NCI-H2081 (cell line): ENCODE measurements around the gene PRKAR2B.
"Not testable (repeated sequence)": the region's sequence is repeated elsewhere in the genome, so short reads cannot be mapped to it uniquely, and the experiment has no call there.

Source experiments
- DNase-seq, 2 experiments: peaks; one replicate each; lab custom pipeline; 2025; lab: John Stamatoyannopoulos, UW

PRKAR2B gene

GRCh38 chr7:107048783-107049418 is 4.4 kb downstream of the PRKAR2B start:
- DNase-seq, result no peak

- no peak for DNase-seq
These were observed 5.0 kb downstream of the PRKAR2B start for GRCh38 chr7:107049480-107049879.

GRCh38 chr7:107049971-107050532 is 5.5 kb downstream of the PRKAR2B start:
- DNase-seq, result no peak

DNA sequence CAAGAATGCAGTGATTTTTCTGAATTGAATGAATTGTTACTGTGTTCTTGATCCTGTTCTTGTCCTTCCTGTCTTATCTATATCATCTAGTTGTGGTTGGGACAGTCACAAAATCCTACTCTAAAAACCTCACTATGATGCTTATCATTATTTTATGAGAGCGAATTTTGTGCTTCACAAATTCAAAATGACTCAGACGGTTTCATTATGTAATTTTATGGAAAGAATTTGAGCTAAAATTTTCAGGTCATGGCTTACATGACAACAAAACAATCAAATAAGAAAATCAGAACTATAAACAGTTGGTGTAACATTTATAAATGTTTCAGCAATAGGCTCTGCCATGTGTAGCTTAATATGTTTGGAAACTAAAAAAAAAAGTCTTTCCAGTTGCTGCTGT is 6.9 kb downstream of the PRKAR2B start:
- DNase-seq, result no peak

- DNase-seq, result not testable (repeated sequence)
These were observed 10.5 kb downstream of the PRKAR2B start for GRCh38 chr7:107054965-107055364.

DNA sequence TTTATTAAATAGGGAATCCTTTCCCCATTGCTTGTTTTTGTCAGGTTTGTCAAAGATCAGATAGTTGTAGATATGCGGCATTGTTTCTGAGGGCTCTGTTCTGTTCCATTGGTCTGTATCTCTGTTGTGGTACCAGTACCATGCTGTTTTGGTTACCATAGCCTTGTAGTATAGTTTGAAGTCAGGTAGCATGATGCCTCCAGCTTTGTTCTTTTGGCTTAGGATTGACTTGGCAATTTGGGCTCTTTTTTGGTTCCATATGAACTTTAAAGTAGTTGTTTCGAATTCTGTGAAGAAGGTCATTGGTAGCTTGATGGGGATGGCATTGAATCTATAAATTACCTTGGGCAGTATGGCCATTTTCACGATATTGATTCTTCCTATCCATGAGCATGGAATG is 11.6 kb downstream of the PRKAR2B start:
- not testable (repeated sequence) for DNase-seq

GRCh38 chr7:107056728-107057473 is 12.4 kb downstream of the PRKAR2B start:
- no peak for DNase-seq

- no peak for DNase-seq
These were observed 12.9 kb downstream of the PRKAR2B start for GRCh38 chr7:107057474-107057833.

- DNase-seq, result no peak
These were observed 15.0 kb downstream of the PRKAR2B start for GRCh38 chr7:107059468-107059867.

GRCh38 chr7:107063245-107064120 is 19.0 kb downstream of the PRKAR2B start:
- DNase-seq, result no peak

DNA sequence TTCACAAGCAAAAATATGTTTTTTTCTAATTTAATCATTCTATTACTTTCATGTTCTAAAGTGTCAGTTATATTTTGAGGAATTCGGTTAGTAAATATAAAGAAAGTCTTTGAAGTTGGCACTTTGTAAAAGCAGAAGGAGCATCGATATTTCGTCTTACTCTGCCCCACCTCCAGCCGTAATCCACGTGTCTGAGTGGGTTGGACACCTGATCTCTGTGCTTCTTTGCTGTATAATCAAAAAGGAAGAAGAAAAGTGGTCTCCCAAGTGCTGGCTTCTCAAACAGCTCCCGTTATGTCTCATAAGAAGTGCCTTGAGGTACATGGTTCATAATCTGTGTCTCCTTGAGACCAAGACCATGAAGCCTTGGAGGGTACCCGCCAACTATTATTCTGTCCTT is 19.8 kb downstream of the PRKAR2B start:
- DNase-seq, result no peak

DNA sequence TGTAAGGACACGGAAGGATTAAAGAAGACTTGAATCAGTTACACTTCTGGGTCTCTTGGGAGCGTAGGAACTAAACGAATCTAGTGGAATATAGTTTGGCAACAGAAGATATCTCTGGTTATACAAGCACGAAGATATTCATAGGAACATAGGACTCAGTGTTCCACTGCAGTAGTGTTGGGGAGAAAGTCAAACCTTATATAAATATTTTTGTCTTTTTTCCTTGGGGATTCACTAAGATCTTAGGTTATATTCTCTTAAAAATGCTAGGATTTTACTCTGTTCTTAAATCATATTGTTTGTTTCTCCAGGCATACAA is 21.4 kb downstream of the PRKAR2B start:
- DNase-seq, result no peak

GRCh38 chr7:107068156-107068555 is 23.7 kb downstream of the PRKAR2B start:
- no peak for DNase-seq

DNA sequence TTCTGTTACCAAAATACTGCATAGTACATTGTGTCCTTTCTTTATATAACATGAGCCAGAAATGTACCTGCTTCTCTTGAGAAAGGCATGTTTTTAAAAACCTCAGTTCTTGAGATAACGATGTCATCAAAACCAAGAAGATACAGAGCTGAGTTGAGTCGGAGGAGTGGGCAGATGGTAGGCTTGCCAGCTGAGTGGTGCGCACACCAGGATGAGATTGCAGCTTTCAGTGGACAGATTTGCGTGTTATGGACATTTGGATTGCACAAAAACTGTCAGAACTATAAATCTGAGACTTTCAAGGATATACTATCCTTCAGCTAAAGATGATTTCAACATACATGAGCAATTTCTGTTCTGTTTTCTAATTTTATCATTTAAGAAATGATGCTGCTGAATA is 25.0 kb downstream of the PRKAR2B start:
- DNase-seq, result no peak

DNA sequence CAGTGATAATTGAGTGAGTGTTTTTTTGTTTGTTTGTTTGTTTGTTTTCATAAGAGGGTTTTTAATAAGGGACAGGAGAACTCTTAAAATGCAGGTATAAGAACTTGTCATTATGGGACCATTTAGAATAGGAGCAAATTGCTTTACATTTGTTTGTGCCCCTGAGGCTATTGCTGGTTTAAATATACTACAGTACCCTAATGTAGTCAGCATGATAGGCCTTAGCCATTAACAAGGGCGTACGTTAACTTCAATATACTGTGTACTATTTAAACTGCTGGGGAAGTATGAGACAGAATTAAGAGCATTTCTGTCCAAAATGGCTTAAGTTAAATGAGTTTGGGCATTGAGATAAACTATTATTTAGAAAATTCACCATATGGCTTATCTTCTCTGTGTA is 26.2 kb downstream of the PRKAR2B start:
- DNase-seq, result peak; percentile 58 to 69

GRCh38 chr7:107071129-107071528 is 26.6 kb downstream of the PRKAR2B start:
- DNase-seq, result no peak

- DNase-seq, result no peak
These were observed 27.6 kb downstream of the PRKAR2B start for GRCh38 chr7:107072133-107072532.

GRCh38 chr7:107075863-107076574 is 31.5 kb downstream of the PRKAR2B start:
- DNase-seq, result no peak

- DNase-seq, result no peak
These were observed 32.5 kb downstream of the PRKAR2B start for GRCh38 chr7:107076781-107077698.

GRCh38 chr7:107077699-107078516 is 33.4 kb downstream of the PRKAR2B start:
- no peak for DNase-seq
